Gastroesophageal sphincter (tissue), 4 donors: ENCODE measurements around the gene NPPB. TPM values are rescaled to one million over a fixed set of nuclear protein-coding genes. Genes with fewer than 3 reads are reported as not detected.
A peak's percentile ranks its signal among the peaks of the same experiment; 100 is the strongest.

Experiments
- ATAC-seq: fragments of 150-250 bp; one replicate; pipeline ENCODE4 v1.9.1; 2016; ENCODE audit warnings: mild to moderate bottlenecking, moderate library complexity
- H3K27ac ChIP-seq, 4 donors: fragments of 200-600 bp; sonication (generic) in 3 of 4; 1 replicate in 3 of 4; 2 replicates in 1 of 4; pipeline ENCODE4 v1.5.1; 2016 to 2019
- H3K27me3 ChIP-seq: fragments of 200-600 bp; sonication (generic); one replicate; pipeline ENCODE4 v1.5.1; 2019
- H3K36me3 ChIP-seq, 2 donors: fragments of 200-600 bp; sonication (generic); one replicate each; pipeline ENCODE4 v1.5.1; 2019; ENCODE audit warnings: control low read depth in 1 of 2
- H3K4me1 ChIP-seq, 3 donors: fragments of 200-600 bp; sonication (generic); 1 replicate in 2 of 3; 2 replicates in 1 of 3; pipeline ENCODE4 v1.5.1; 2016 to 2019; ENCODE audit warnings: control low read depth in 2 of 3
- H3K4me3 ChIP-seq, 2 donors: fragments of 200-600 bp; sonication (generic); one replicate each; pipeline ENCODE4 v1.5.1; 2019; ENCODE audit warnings: mild to moderate bottlenecking in 1 of 2, moderate library complexity in 1 of 2
- H3K9me3 ChIP-seq, 3 donors: fragments of 200-600 bp; sonication (generic); one replicate each; pipeline ENCODE4 v1.5.1; 2017 to 2019; ENCODE audit warnings: control low read depth in 2 of 3
- CTCF ChIP-seq, 4 experiments: fragments of 200-600 bp in 2 of 4; fragments of 450-650 bp in 2 of 4; sonication (generic) in 1 of 4; IDR thresholded peaks; one replicate each; pipeline ENCODE4 v1.5.1; 2017 to 2019; ENCODE audit warnings: antibody characterized with exemption in 4 of 4, mild to moderate bottlenecking in 2 of 4, moderate library complexity in 2 of 4
- EP300 ChIP-seq: sonication (generic); formaldehyde crosslinking; IDR thresholded peaks from one replicate; pipeline ENCODE4 v1.6.1; 2017; ENCODE audit warnings: antibody characterized with exemption, mild to moderate bottlenecking
- POLR2A ChIP-seq, 2 donors: fragments of 450-650 bp; IDR thresholded peaks; one replicate each; pipeline ENCODE4 v1.6.1; 2017; ENCODE audit warnings: antibody characterized with exemption in 2 of 2, mild to moderate bottlenecking in 2 of 2, moderate library complexity in 1 of 2
- POLR2AphosphoS5 ChIP-seq: sonication (generic); formaldehyde crosslinking; IDR thresholded peaks from one replicate; pipeline ENCODE4 v1.6.1; 2017; ENCODE audit warnings: antibody characterized with exemption
- WGBS, 2 donors: methylation state at CpG; one replicate each; pipeline ENCODE4 v1.1.5; 2018; ENCODE audit warnings: low coverage in 1 of 2; 5-methylcytosine and 5-hydroxymethylcytosine counted together
- total RNA-seq, 4 donors: library from RNA; depleted of rRNA; stranded (reverse); fragments of >200 nt; gene quantifications; one replicate each; pipeline ENCODE4 v1.1.0, GENCODE V29; 2016

NPPB gene
- total RNA-seq, 4 donors from 2014 or later = not detected

- Histone ChIP-seq H3K27ac (no peak overlapping the region), H3K4me1 (no peaks in the 10 kb centered on the region), H3K9me3 (no peaks in the 10 kb centered on the region), H3K4me3 (no peak overlapping the region), H3K27me3 (peaks cover 91% of the 10 kb centered on the region), H3K36me3 (no peaks in the 10 kb centered on the region)
- 40 to 48% methylated on average over 3 to 4 of the region's 10 CpGs for WGBS, 2 donors
- peak; percentile 25 for ATAC-seq
- TF ChIP-seq CTCF (IDR thresholded peaks at IDR 0.05) (no peak), POLR2AphosphoS5 (no peak), POLR2A (IDR thresholded peaks at IDR 0.05) (no peak), EP300 (no peak)
Measured at GRCh38 chr1:11874258-11874562, 15.5 kb upstream of the NPPB start.

- H3K4me1 ChIP-seq = no peaks in the 10 kb centered on the region
- no peak for ATAC-seq
- 54 to 61% methylated on average over 2 to 3 of the region's 14 CpGs for WGBS, 2 donors
- no peak overlapping the region for H3K4me3 ChIP-seq
- no peak overlapping the region for H3K27ac ChIP-seq
- H3K36me3 ChIP-seq = no peaks in the 10 kb centered on the region
- H3K9me3 ChIP-seq = no peaks in the 10 kb centered on the region
- peaks cover 91% of the 10 kb centered on the region for H3K27me3 ChIP-seq
- no peak for TF ChIP-seq POLR2AphosphoS5
Measured at GRCh38 chr1:11873395-11874257, 14.9 kb upstream of the NPPB start.

- no peak overlapping the region for H3K27ac ChIP-seq
- no peaks in the 10 kb centered on the region for H3K4me1 ChIP-seq
- no peak for ATAC-seq
- no peak for TF ChIP-seq POLR2AphosphoS5
- TF ChIP-seq CTCF (IDR thresholded peaks at IDR 0.05) = no peak
- no peak for TF ChIP-seq EP300
- TF ChIP-seq POLR2A (IDR thresholded peaks at IDR 0.05) = no peak
- no peak overlapping the region for H3K4me3 ChIP-seq
- no peaks in the 10 kb centered on the region for H3K36me3 ChIP-seq
- no peaks in the 10 kb centered on the region for H3K9me3 ChIP-seq
- 45 to 59% methylated on average over 6 to 7 of the region's 7 CpGs for WGBS, 2 donors
- H3K27me3 ChIP-seq = peaks cover 82% of the 10 kb centered on the region
Measured at GRCh38 chr1:11872545-11872944, 13.8 kb upstream of the NPPB start.

GRCh38 chr1:11869650-11870207 is 11.0 kb upstream of the NPPB start:
- H3K4me3 ChIP-seq = no peak overlapping the region
- no peaks in the 10 kb centered on the region for H3K9me3 ChIP-seq
- 57% methylated on average over 1 of the region's 5 CpGs; no CpG with 5 or more reads in 1 of the 2 donors for WGBS, 2 donors
- no peaks in the 10 kb centered on the region for H3K36me3 ChIP-seq
- no peak for ATAC-seq
- peaks cover 57% of the 10 kb centered on the region for H3K27me3 ChIP-seq
- no peak overlapping the region for H3K27ac ChIP-seq
- TF ChIP-seq POLR2A (IDR thresholded peaks at IDR 0.05) (no peak), CTCF (IDR thresholded peaks at IDR 0.05) (no peak), EP300 (no peak), POLR2AphosphoS5 (no peak)
- H3K4me1 ChIP-seq = no peaks in the 10 kb centered on the region

- WGBS, 2 donors = 68 to 83% methylated on average over 2 to 3 of the region's 3 CpGs
- H3K9me3 ChIP-seq = no peaks in the 10 kb centered on the region
- no peaks in the 10 kb centered on the region for H3K4me1 ChIP-seq
- no peak overlapping the region for H3K27ac ChIP-seq
- H3K4me3 ChIP-seq = no peak overlapping the region
- no peak for TF ChIP-seq POLR2AphosphoS5
- no peak for TF ChIP-seq EP300
- peaks cover 56% of the 10 kb centered on the region for H3K27me3 ChIP-seq
- no peak for ATAC-seq
- no peaks in the 10 kb centered on the region for H3K36me3 ChIP-seq
Measured at GRCh38 chr1:11869104-11869503, 10.4 kb upstream of the NPPB start.
